HL-60 (cell line): ENCODE results near the gene CEACAM6.

Source experiments
- CTCF ChIP-seq: IDR thresholded peaks from one replicate; pipeline ENCODE4 v1.5.1; 2011; ENCODE audit warnings: low read length, control low read depth, inconsistent platforms; ENCODE audit not compliant: insufficient read depth
- GABPA ChIP-seq: IDR thresholded peaks from 2 replicates; pipeline ENCODE4 v1.6.1; 2012; ENCODE audit warnings: low read depth
- POLR2AphosphoS5 ChIP-seq: IDR thresholded peaks from 2 replicates; pipeline ENCODE4 v1.6.1; 2012; ENCODE audit warnings: low read depth
- REST ChIP-seq: IDR thresholded peaks from 2 replicates; pipeline ENCODE4 v1.6.1; 2012; ENCODE audit warnings: low read depth; ENCODE audit not compliant: insufficient replicate concordance
- SPI1 ChIP-seq: IDR thresholded peaks from 2 replicates; pipeline ENCODE4 v1.6.1; 2012; ENCODE audit warnings: low read depth, mild to moderate bottlenecking, borderline replicate concordance

DNA sequence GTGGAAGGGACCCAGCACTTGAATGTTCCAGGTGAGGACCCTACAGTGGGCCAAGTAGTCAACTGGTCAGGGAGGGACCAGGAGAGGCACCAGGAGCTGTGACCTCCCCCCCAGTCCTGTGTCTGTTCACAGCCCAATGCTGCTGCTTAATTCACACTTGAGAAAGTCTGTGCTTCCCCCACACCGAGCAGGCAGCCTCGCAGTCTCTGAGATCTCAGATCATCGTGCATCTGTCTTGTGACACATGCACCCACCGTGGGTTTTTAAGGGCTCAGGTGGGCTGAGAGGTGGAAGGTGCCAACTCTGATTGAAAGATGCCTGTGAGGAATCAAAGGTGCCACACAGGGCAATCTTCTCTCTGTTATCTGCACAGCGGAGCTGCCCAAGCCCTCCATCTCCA lies 40.7 kb upstream of the CEACAM6 start:
- TF ChIP-seq CTCF (no peak), SPI1 (no peak), POLR2AphosphoS5 (no peak), REST (no peak), GABPA (no peak)
